Loucy (cell line): ENCODE results near the gene KCNJ18.
"Not testable (repeated sequence)": the region's sequence is repeated elsewhere in the genome, so short reads cannot be mapped to it uniquely, and the experiment has no call there.

Experiments used
- CTCF ChIP-seq: fragments of 200-600 bp; sonication (generic); conservative IDR thresholded peaks from 2 replicates; pipeline ENCODE4 v1.5.1; 2014; ENCODE audit warnings: mild to moderate bottlenecking, antibody characterized with exemption, low read length
- EZH2phosphoT487 ChIP-seq: fragments of 200-600 bp; IDR thresholded peaks from 2 replicates; pipeline ENCODE4 v1.6.1; 2018; ENCODE audit warnings: antibody characterized with exemption, mild to moderate bottlenecking, moderate library complexity, borderline replicate concordance

GRCh38 chr17:21663614-21664474 lies 28.5 kb upstream of the KCNJ18 start:
- not testable (repeated sequence) for TF ChIP-seq CTCF, EZH2phosphoT487
